ENCODE results near the gene ZBTB7C. TPM values are rescaled to one million over a fixed set of nuclear protein-coding genes. Genes with fewer than 3 reads are reported as not detected.

ZBTB7C gene
- total and polyA plus RNA-seq, 2 of the 8 experiments (the other 6 are each of a cell fraction or from before 2014, with no cell fraction given): 0.15 to 0.45 TPM

DNA sequence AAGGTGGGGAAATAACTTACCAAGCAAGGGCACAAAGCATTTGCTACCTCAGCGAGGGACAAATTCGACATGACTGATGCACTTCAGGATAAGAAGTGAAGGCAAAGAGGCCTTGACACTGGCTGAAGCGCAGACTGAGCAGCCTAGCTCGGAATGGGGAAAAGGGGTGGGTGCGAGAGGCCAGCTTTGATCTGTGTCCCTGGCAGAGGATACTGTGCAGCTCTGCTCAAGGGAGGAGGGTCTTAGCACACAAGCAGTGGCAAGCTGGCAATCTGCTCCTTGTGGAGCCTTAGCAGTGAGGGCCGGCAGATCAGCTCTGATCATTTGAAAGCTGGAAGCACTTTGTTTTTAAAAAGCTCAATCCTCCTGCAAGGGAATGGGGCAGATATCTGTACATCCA lies 222.3 kb downstream of the ZBTB7C start:
- H3K9ac ChIP-seq (replicated peaks in 1 of 4; ENCODE audit: extremely low read depth in 1 of 4, low read depth in 3 of 4, low read length in 3 of 4): no peak overlapping the region
- no peak overlapping the region for H2BK5ac ChIP-seq (ENCODE audit: low read depth, low read length)
- peak in 1 of 2 experiments; percentile 33 for DNase-seq (ENCODE audit: low read depth in 1 of 2, low spot score in 2 of 2)
- H3K14ac ChIP-seq (ENCODE audit: insufficient read length): no peak overlapping the region
- no peak overlapping the region for H3K4me2 ChIP-seq (ENCODE audit: insufficient read depth in 1 of 2, low read depth in 2 of 2, low read length in 2 of 2)
- H3K4me3 ChIP-seq (ENCODE audit: extremely low read depth in 1 of 4, insufficient read depth in 2 of 4, low read depth in 3 of 4, low read length in 4 of 4): no peak overlapping the region
- no peak overlapping the region for H2BK15ac ChIP-seq (ENCODE audit: low read length)
- ChIA-PET POLR2A (ENCODE audit: partially characterized antibody) (no interaction called here), CTCF (ENCODE audit: partially characterized antibody) (interaction anchor here (0.5 to 1.9 kb wide), 6 partner anchors 12 to 1512 kb away, joined by 3 to 6 read pairs (median 4); no protein-coding TSS in a partner anchor)
- H2BK12ac ChIP-seq (ENCODE audit: low read depth, low read length): no peak overlapping the region
- no peak for FAIRE-seq
- H4K91ac ChIP-seq (replicated peaks; ENCODE audit: insufficient read length, low read length): no peak overlapping the region
- no peak overlapping the region for H2AFZ ChIP-seq (ENCODE audit: low read length)
- H3K23ac ChIP-seq (ENCODE audit: insufficient read length): no peak overlapping the region
- no peaks in the 10 kb centered on the region for H3K36me3 ChIP-seq (ENCODE audit: control insufficient read depth in 2 of 4, insufficient read depth in 4 of 4, low read length in 3 of 4)
- H3K9me3 ChIP-seq (ENCODE audit: insufficient read depth in 2 of 2, low read depth in 1 of 2, low read length in 1 of 2): no peaks in the 10 kb centered on the region
- H3K56ac ChIP-seq (replicated peaks; ENCODE audit: insufficient read length, low read depth, low read length): no peak overlapping the region
- H3K27me3 ChIP-seq (replicated peaks in 1 of 4; ENCODE audit: control insufficient read depth in 3 of 4, extremely low read depth in 1 of 4, insufficient read depth in 3 of 4, low read length in 3 of 4): 0 out of 7 replicates have a peak, but pooled peaks cover 0 to 2% (median 0%) of the 10 kb centered on the region in 4 experiments
- H4K20me1 ChIP-seq (replicated peaks in 1 of 2; ENCODE audit: control insufficient read depth in 1 of 2, insufficient read depth in 2 of 2, low read length in 2 of 2): no peaks in the 10 kb centered on the region
- no peak overlapping the region for H3K18ac ChIP-seq (ENCODE audit: extremely low read depth, low read length)
- H3K27ac ChIP-seq (ENCODE audit: low read depth, low read length): no peak overlapping the region
- H2AK5ac ChIP-seq (ENCODE audit: low read depth, low read length): no peak overlapping the region
- no peaks in the 10 kb centered on the region for H3K79me2 ChIP-seq (ENCODE audit: control insufficient read depth in 1 of 2, insufficient read depth in 2 of 2, low read length in 2 of 2)
- TF ChIP-seq TBP (IDR thresholded peaks at IDR 0.05; ENCODE audit: low read depth, low read length) (no peak), CREB1 (IDR thresholded peaks at IDR 0.05) (no peak), SUZ12 (IDR thresholded peaks at IDR 0.05; ENCODE audit: low read length) (no peak), FOSL1 (IDR thresholded peaks at IDR 0.05; ENCODE audit: insufficient read depth, low read depth, low read length) (no peak), SRF (IDR thresholded peaks at IDR 0.05; ENCODE audit: low read depth, low read length) (no peak), SIN3A (conservative IDR thresholded peaks at IDR 0.05 in 1 of 2, IDR thresholded peaks at IDR 0.05 in 1 of 2; ENCODE audit: low read depth in 1 of 2, low read length in 2 of 2) (no peak), CHD2 (IDR thresholded peaks at IDR 0.05; ENCODE audit: low read length) (no peak), ZNF274 (IDR thresholded peaks at IDR 0.05; ENCODE audit: borderline replicate concordance, extremely low read depth, low read length) (no peak), KDM5A (IDR thresholded peaks at IDR 0.05; ENCODE audit: low read length) (no peak)
- no peak overlapping the region for H4K8ac ChIP-seq (ENCODE audit: extremely low read depth, insufficient read depth, low read length)
- H3K79me1 ChIP-seq (ENCODE audit: low read depth, low read length): no peaks in the 10 kb centered on the region
- no peak overlapping the region for H2BK120ac ChIP-seq (replicated peaks; ENCODE audit: low read depth, low read length)
- no peak overlapping the region for H4K5ac ChIP-seq (ENCODE audit: insufficient read length, low read depth, low read length)
- no peak overlapping the region for H2BK20ac ChIP-seq (ENCODE audit: low read length)
- no peaks in the 10 kb centered on the region for H3K4me1 ChIP-seq (replicated peaks in 1 of 4; ENCODE audit: control insufficient read depth in 3 of 4, insufficient read depth in 4 of 4, low read length in 3 of 4)
- WGBS, 2 experiments (ENCODE audit: extremely low coverage in 1 of 2, insufficient coverage in 1 of 2, insufficient read length in 1 of 2, insufficient replicate concordance in 2 of 2, low coverage in 1 of 2, low lambda C conversion rate in 2 of 2, missing lambda C conversion rate in 1 of 2): 95% methylated on average over 6 of the region's 6 CpGs; no CpG with 5 or more reads in 1 of the 2 experiments
- no peaks in the 10 kb centered on the region for H3K23me2 ChIP-seq (ENCODE audit: low read depth, low read length)
- no peak overlapping the region for H3K4ac ChIP-seq (replicated peaks; ENCODE audit: insufficient read length, low read depth, low read length)
